Glutamatergic neuron (in vitro differentiated cells): ENCODE results near the gene FBLN1. TPM values are rescaled to one million over a fixed set of nuclear protein-coding genes. Genes with fewer than 3 reads are reported as not detected.

Source experiments
- DNase-seq: peaks from one replicate; pipeline ENCODE4 v3.0.0; 2022
- H3K27ac Mint-ChIP-seq: one replicate; pipeline ENCODE4 v1.8.0; 2020; ENCODE audit warnings: mild to moderate bottlenecking, mixed read lengths, inconsistent platforms; ENCODE audit not compliant: unreplicated experiment
- H3K27me3 Mint-ChIP-seq: one replicate; pipeline ENCODE4 v1.8.0; 2020; ENCODE audit warnings: mild to moderate bottlenecking, moderate library complexity, mixed read lengths, inconsistent platforms; ENCODE audit not compliant: unreplicated experiment
- H3K36me3 Mint-ChIP-seq: one replicate; pipeline ENCODE4 v1.8.0; 2020; ENCODE audit warnings: mild to moderate bottlenecking, mixed read lengths, inconsistent platforms; ENCODE audit not compliant: unreplicated experiment
- H3K4me1 Mint-ChIP-seq: one replicate; pipeline ENCODE4 v1.8.0; 2020; ENCODE audit warnings: mild to moderate bottlenecking, low read depth, mixed read lengths, inconsistent platforms; ENCODE audit not compliant: unreplicated experiment
- H3K4me3 Mint-ChIP-seq: one replicate; pipeline ENCODE4 v1.8.0; 2020; ENCODE audit warnings: mild to moderate bottlenecking, mixed read lengths, inconsistent platforms; ENCODE audit not compliant: unreplicated experiment
- H3K9me3 Mint-ChIP-seq: one replicate; pipeline ENCODE4 v1.8.0; 2020; ENCODE audit warnings: mild to moderate bottlenecking, moderate library complexity, mixed read lengths, inconsistent platforms; ENCODE audit not compliant: unreplicated experiment
- CTCF ChIP-seq: fragments of 200-600 bp; sonication (generic); IDR thresholded peaks from one replicate; pipeline ENCODE4 v1.5.0; 2021; ENCODE audit not compliant: partially characterized antibody, unreplicated experiment
- total RNA-seq: library from RNA; stranded (reverse); fragmentation: NEBNext Ultra II Directional; extraction: Animal tissue kit (Norgen Biotek cat#: 25700); gene quantifications from one replicate; pipeline ENCODE4 v1.2.1, GENCODE V29; 2021; ENCODE audit not compliant: unreplicated experiment

Gene FBLN1
- total RNA-seq, 1 donor from 2014 or later, result 184 TPM

- Mint-ChIP-seq H3K4me3 (no peak overlapping the region), H3K27me3 (peaks cover 9% of the 10 kb centered on the region), H3K27ac (no peak overlapping the region), H3K4me1 (peaks cover 7% of the 10 kb centered on the region), H3K9me3 (peaks cover 5% of the 10 kb centered on the region), H3K36me3 (no peaks in the 10 kb centered on the region)
- no peak for TF ChIP-seq CTCF
- DNase-seq, result no peak
Observed at GRCh38 chr22:45644714-45645113, 142.0 kb downstream of the FBLN1 start.

DNA sequence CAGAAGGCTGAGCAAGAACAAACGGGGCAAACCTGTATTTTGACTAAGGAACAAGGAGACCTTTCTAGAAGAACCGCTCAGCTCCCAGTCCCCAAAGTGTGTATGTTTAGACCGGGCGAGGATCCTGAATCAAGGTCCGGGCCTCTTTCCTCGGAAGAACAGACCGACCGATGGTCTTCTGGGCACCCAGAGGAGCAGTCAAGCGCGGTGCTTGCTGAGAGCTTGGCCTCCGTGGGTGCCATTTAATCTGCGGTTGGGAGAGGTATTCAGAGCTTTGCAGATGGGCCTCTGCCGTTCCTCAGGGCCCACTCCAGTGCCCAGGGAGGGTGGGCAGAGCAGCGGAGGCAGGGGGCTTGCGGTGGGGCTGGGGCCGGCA is 142.5 kb downstream of the FBLN1 start:
- Mint-ChIP-seq H3K9me3 (peaks cover 4% of the 10 kb centered on the region), H3K27ac (no peak overlapping the region), H3K27me3 (peaks cover 9% of the 10 kb centered on the region), H3K4me3 (no peak overlapping the region), H3K36me3 (no peaks in the 10 kb centered on the region), H3K4me1 (peaks cover 7% of the 10 kb centered on the region)
- DNase-seq, result no peak
- no peak for TF ChIP-seq CTCF

GRCh38 chr22:45645526-45646414 is 143.1 kb downstream of the FBLN1 start:
- peaks cover 11% of the 10 kb centered on the region for H3K27me3 Mint-ChIP-seq
- no peak overlapping the region for H3K27ac Mint-ChIP-seq
- H3K36me3 Mint-ChIP-seq, result no peaks in the 10 kb centered on the region
- peak; percentile 98 for TF ChIP-seq CTCF
- peak; percentile 89 for DNase-seq
- H3K4me3 Mint-ChIP-seq, result no peak overlapping the region
- H3K4me1 Mint-ChIP-seq, result peaks cover 7% of the 10 kb centered on the region
- H3K9me3 Mint-ChIP-seq, result peaks cover 4% of the 10 kb centered on the region

DNA sequence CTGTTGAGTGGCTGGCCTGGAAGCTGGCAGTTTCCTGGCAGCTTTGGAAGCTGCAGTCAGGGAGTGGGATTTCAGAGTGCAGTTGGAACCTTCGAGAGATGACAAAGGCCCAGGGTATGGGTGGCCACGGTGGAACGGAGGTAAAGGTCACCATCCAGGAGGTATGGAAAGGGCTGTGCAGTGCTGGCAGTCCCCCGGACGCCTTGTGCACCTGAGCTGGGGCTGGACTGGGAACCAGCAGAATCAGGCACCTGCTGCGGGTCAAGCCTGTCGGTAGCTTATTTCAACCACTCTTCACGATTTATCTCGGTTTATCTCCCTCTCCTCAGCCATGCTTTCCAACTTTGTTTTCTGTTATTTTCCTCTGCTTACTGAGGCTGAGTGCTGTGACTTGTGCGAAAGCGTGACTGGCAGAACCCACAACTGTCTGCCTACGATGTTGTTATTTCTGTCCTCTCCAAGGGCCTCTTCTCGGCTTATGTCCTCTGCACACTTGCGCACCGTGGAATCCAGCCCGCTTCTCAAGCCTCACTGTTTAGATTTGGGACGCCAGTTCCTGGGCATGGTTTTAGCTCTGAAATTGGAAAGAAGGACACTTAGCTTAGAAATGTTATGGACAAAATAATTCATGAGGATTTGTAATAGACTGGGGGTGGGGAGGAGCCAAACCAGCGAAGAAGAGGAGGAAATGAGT is 145.0 kb downstream of the FBLN1 start:
- peaks cover 10% of the 10 kb centered on the region for H3K27me3 Mint-ChIP-seq

More for the DNA sequence above, 145.0 kb downstream of the FBLN1 start:
- no peak overlapping the region for H3K4me3 Mint-ChIP-seq
- no peak overlapping the region for H3K27ac Mint-ChIP-seq
- peaks cover 8% of the 10 kb centered on the region for H3K9me3 Mint-ChIP-seq
- DNase-seq, result no peak
- no peak for TF ChIP-seq CTCF
- H3K4me1 Mint-ChIP-seq, result peaks cover 5% of the 10 kb centered on the region
- peaks cover 6% of the 10 kb centered on the region for H3K36me3 Mint-ChIP-seq
